Osteoblast (primary cell): ENCODE data around the gene SNORC. TPM values are rescaled to one million over a fixed set of nuclear protein-coding genes. Genes with fewer than 3 reads are reported as not detected.
A peak's percentile ranks its signal among the peaks of the same experiment; 100 is the strongest.

ENCODE experiments used
- DNase-seq: peaks from one replicate; pipeline ENCODE4 v3.0.0; 2011; ENCODE audit warnings: low spot score, mixed read lengths; ENCODE audit not compliant: insufficient read length; ENCODE audit errors: missing footprints
- H2AFZ ChIP-seq: 2 replicates; pipeline ENCODE4 v1.6.0; 2011; ENCODE audit warnings: mild to moderate bottlenecking, low read length
- H3K27ac ChIP-seq: 2 replicates; pipeline ENCODE4 v1.5.1; 2011; ENCODE audit warnings: mild to moderate bottlenecking, low read depth, low read length, moderate library complexity
- H3K27me3 ChIP-seq: 2 replicates; pipeline ENCODE4 v1.6.0; 2012; ENCODE audit warnings: mild to moderate bottlenecking, control low read depth, inconsistent platforms, low read length, moderate library complexity; ENCODE audit not compliant: insufficient read depth
- H3K36me3 ChIP-seq: 2 replicates; pipeline ENCODE4 v1.5.1; 2011; ENCODE audit warnings: mild to moderate bottlenecking, low read length, control low read depth, moderate library complexity; ENCODE audit not compliant: insufficient read depth
- H3K4me1 ChIP-seq: 2 replicates; pipeline ENCODE4 v1.5.1; 2011; ENCODE audit warnings: mild to moderate bottlenecking, low read length, control low read depth, moderate library complexity; ENCODE audit not compliant: insufficient read depth
- H3K4me2 ChIP-seq: 2 replicates; pipeline ENCODE4 v1.6.0; 2011; ENCODE audit warnings: mild to moderate bottlenecking, low read length; ENCODE audit not compliant: insufficient read depth
- H3K4me3 ChIP-seq: fragments of 200-600 bp; sonication (generic); 3 replicates; pipeline ENCODE4 v1.5.1; 2012; ENCODE audit warnings: mild to moderate bottlenecking, low read length, inconsistent platforms; ENCODE audit not compliant: insufficient read depth
- H3K79me2 ChIP-seq: 2 replicates; pipeline ENCODE4 v1.6.0; 2012; ENCODE audit warnings: mild to moderate bottlenecking, low read length, control low read depth, inconsistent platforms; ENCODE audit not compliant: insufficient read depth
- H3K9me3 ChIP-seq: 2 replicates; pipeline ENCODE4 v1.5.1; 2011; ENCODE audit warnings: low read depth, low read length, control low read depth
- H4K20me1 ChIP-seq: 2 replicates; pipeline ENCODE4 v1.6.0; 2012; ENCODE audit warnings: mild to moderate bottlenecking, low read length, control low read depth; ENCODE audit not compliant: insufficient read depth
- CTCF ChIP-seq: IDR thresholded peaks from 2 replicates; pipeline ENCODE4 v1.5.1; 2011; ENCODE audit warnings: mild to moderate bottlenecking, low read depth, low read length, moderate library complexity; ENCODE audit errors: extremely low read depth
- total RNA-seq: library from RNA; depleted of rRNA; stranded (reverse); fragments of >200 nt; gene quantifications from 2 replicates; pipeline ENCODE4 v1.2.3, GENCODE V29; 2012

Gene SNORC
- total RNA-seq, 1 donor = 0.72 TPM

GRCh38 chr2:232893834-232894233 lies 23.8 kb downstream of the SNORC start:
- Histone ChIP-seq H3K79me2 (no peaks in the 10 kb centered on the region), H2AFZ (no peak overlapping the region), H3K4me3 (no peak overlapping the region), H3K27me3 (no peaks in the 10 kb centered on the region), H3K9me3 (no peaks in the 10 kb centered on the region), H3K4me2 (no peak overlapping the region), H3K27ac (no peak overlapping the region), H3K4me1 (peaks cover 15% of the 10 kb centered on the region), H3K36me3 (no peaks in the 10 kb centered on the region), H4K20me1 (no peaks in the 10 kb centered on the region)
- no peak for TF ChIP-seq CTCF
- DNase-seq = peak; percentile 43

- H3K4me1 ChIP-seq = peaks cover 15% of the 10 kb centered on the region
- DNase-seq = peak; percentile 74
- H3K27ac ChIP-seq = no peak overlapping the region
- no peak for TF ChIP-seq CTCF
- H3K4me3 ChIP-seq = no peak overlapping the region
- H2AFZ ChIP-seq = no peak overlapping the region
- no peaks in the 10 kb centered on the region for H3K9me3 ChIP-seq
- H3K79me2 ChIP-seq = no peaks in the 10 kb centered on the region
- H3K27me3 ChIP-seq = no peaks in the 10 kb centered on the region
- no peaks in the 10 kb centered on the region for H3K36me3 ChIP-seq
- no peak overlapping the region for H3K4me2 ChIP-seq
- H4K20me1 ChIP-seq = no peaks in the 10 kb centered on the region
These were observed 24.2 kb downstream of the SNORC start for GRCh38 chr2:232894251-232894650.

- no peaks in the 10 kb centered on the region for H3K27me3 ChIP-seq
These were observed 24.7 kb downstream of the SNORC start for GRCh38 chr2:232894746-232895145.

GRCh38 chr2:232896111-232896510 lies 26.0 kb downstream of the SNORC start:
- no peak overlapping the region for H3K4me2 ChIP-seq
- no peak overlapping the region for H3K27ac ChIP-seq
- H3K27me3 ChIP-seq = no peaks in the 10 kb centered on the region
- no peak overlapping the region for H2AFZ ChIP-seq
- H3K4me1 ChIP-seq = peaks cover 9% of the 10 kb centered on the region
- TF ChIP-seq CTCF = no peak
- H3K9me3 ChIP-seq = no peaks in the 10 kb centered on the region
- no peak overlapping the region for H3K4me3 ChIP-seq
- no peaks in the 10 kb centered on the region for H3K36me3 ChIP-seq
- DNase-seq = peak; percentile 73
- no peaks in the 10 kb centered on the region for H3K79me2 ChIP-seq
- no peaks in the 10 kb centered on the region for H4K20me1 ChIP-seq

More at GRCh38 chr2:232894746-232895145, 24.7 kb downstream of the SNORC start:
- H3K4me1 ChIP-seq = peaks cover 15% of the 10 kb centered on the region
- no peak overlapping the region for H3K4me2 ChIP-seq
- H3K36me3 ChIP-seq = no peaks in the 10 kb centered on the region
- no peak for TF ChIP-seq CTCF
- H3K4me3 ChIP-seq = no peak overlapping the region
- no peaks in the 10 kb centered on the region for H3K9me3 ChIP-seq
- H2AFZ ChIP-seq = no peak overlapping the region
- DNase-seq = no peak
- no peaks in the 10 kb centered on the region for H3K79me2 ChIP-seq
- no peaks in the 10 kb centered on the region for H4K20me1 ChIP-seq
- H3K27ac ChIP-seq = no peak overlapping the region
